GM15510 (cell line): ENCODE data around the gene VPS72.

ENCODE experiments used
- POLR2A ChIP-seq: IDR thresholded peaks from 3 replicates; pipeline ENCODE4 v1.6.1; 2011; ENCODE audit warnings: borderline replicate concordance; ENCODE audit not compliant: insufficient read length; ENCODE audit errors: extremely low read depth

Gene VPS72

DNA sequence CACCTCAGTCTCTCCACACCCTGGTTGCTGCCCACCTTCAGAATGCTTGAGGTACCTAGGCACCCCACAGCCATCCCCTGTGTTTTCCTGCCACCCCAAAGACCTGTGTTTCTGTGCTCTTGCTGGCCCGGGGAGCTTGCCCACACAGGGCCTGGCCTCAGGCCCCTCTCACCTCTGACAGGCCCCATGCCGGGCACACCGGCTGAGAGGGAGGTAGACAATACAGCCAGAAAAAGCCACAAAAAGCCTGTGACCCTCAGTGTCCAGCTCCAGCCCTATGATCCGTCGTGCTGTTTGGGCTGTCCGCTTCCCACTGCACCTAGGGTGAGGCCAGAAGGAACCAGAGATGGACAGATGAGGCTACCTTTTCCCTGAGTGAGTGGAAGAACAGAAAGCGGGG, 55.0 kb downstream of the VPS72 start:
- no peak for TF ChIP-seq POLR2A

DNA sequence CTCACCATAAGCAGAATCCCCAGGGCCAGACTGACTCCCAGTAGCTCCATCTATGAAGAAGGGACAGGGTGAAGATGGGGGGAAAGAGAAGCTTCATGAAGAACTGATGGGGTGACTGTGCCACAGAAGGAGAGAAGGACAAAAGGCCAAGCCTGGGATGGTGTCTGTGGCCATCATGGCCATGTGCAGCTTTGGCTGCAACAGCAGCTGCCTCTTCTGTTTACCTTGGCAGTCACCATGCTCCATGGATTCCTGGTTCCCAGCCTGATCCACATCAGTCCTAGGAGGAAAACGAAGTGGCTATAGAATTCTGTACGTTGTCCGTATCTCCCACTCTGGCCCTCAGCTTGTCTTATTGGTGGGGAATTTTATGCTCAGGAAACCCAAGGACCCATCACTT, 55.6 kb downstream of the VPS72 start:
- no peak for TF ChIP-seq POLR2A

DNA sequence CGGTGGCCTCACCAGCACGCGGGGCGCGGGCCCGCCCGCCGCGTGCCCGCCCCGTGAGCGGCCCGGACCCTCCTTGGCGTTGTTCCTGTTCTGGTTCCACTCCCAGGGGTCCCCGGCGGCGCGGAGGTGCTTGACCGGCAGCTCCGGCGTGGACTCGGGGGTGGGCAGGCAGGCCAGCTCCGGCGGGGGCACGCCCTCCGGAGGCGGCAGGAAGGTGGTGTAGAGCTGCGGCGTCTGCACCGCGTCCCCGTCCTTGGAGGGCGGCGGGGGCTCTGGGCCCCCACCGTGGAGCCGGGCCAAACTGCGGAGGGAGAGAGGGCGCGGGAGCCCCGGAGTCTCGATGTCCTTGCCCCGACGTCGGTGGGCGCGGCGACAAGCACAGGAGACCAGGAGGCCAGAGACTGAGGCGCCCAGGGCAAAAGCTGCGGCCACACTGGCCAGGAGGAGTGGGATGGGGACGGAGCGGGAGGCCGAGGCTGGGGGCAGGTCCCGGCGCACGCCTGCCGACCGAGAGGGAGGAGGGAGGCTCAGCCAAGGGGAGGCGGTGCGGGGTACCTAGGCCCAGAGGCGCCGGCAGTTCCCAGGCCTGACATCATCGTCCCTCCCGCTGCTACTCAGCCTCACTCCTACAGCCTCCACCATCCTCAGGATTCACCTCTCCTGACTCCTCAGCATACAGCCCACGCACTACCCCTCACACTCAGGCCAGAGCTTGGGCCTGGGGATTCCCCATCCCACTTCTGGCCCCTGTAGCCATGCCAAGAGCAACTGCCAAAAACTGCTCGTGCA, 56.8 kb downstream of the VPS72 start:
- no peak for TF ChIP-seq POLR2A

DNA sequence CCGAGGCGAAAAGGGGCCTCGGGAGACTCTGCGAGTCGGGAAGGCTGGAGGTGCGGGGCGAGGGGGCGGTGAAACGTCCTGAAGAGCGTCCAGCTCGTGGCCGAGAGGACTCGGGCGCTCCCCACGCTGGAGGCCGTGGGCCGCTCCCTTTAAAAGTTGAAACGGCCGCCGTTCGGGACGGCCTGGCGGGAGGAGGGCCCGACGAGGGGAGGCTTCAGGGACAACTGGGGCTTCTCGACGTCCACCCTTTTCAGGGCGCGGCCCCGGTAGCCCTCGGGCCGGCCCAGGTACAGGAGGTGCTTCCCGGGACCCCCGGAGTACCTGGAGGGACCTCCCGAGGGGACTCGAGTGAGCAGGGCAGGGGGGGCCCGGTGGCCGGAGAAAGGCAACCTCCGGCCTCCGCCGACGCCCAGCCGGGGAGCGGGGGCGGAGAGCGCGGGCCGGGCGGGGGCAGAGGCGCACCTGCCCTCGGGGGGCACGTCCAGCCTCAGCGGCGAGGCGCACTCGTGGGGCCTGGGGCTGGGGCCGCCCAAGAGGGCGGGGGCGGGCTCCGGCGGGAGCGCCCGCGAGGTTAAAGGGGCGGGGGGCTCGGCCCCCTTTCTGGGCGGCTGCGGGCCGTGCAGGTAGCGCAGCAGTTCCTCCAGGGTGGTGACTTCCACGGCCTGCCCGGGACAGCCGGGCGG, 57.5 kb downstream of the VPS72 start:
- no peak for TF ChIP-seq POLR2A

DNA sequence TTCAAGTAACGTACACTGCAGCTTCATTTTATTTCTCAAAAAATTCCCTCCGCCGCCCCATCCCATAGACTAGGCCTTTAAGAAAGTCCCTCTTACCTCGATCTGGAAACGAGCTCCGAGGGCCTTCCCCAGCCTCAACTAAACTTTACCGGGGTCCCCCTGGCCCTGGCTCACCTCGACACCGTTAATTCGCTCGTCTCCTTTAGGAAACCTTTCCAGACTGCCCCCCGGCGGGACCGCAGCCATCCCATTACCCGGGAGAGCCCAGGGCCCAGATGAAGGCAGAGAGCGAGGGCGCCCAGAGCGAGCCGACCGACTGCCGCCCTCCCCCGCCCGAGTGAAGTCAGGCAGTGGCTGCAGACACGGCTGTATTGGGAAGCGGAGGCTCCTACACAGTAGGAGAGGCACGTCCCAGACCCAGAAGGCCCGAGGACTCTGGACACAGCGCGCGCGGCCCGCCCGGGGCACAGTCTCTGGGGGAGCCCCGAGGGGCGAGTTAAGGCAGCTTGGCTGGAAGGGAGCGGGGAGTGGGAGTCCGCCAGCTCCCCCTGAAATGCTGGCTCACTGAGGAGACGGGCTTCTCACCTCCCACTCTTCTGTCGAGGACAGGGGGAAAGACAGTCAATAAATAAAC, 58.2 kb downstream of the VPS72 start:
- no peak for TF ChIP-seq POLR2A

DNA sequence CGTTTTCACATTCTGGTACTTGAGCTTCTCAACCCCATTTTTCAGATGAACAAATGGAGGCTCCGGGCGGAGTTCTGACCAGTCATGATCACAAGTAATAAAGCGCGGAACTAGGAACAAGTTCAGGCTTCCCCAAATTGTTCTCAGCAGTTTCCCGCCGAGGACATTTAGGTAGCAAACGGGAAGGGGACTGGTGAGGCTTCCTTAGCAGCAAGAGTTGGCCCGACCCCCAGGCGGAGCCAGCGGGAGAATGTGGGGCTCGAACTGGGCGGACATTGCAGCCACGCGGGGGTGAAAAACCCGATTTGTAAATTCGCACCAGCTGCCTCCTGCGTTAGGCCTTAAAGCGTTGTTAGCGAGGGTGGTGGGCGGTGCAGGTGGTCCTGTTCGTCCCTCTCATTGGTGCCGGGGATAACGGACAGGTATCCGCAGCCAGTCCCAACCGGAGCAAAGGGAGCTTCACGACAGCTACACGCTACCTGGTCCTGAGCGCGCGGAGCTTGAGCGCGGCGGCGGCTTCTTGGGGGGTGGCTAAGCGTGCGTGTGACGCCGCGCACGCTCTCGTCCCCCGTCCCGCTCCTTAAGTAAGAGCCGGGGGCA, 58.9 kb downstream of the VPS72 start:
- TF ChIP-seq POLR2A, result no peak

DNA sequence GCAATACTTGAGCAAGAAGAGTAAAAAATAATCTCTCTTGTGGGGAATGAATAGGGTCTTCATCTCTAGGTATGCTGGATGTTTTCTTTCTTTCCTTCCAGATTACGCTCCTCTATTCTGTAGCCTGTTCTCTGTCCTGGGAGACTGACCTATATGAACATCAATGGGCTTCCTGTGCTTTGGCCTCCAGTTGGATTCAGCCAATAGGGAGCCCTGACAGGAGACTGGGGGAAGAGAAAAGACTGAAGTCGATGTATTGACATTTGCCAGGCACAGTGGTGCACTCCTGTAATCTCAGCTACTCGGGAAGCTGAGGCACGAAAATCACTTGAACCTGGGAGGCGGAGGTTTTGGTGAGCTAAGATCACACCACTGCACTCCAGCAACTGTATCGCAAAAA, 61.2 kb downstream of the VPS72 start:
- TF ChIP-seq POLR2A, result no peak
